SK-N-SH treated with all-trans-retinoic acid at 6 μM for 48 hours (cell line): ENCODE measurements around the gene MLLT1.
"Not testable (repeated sequence)": the region's sequence is repeated elsewhere in the genome, so short reads cannot be mapped to it uniquely, and the experiment has no call there.

Source experiments
- ATAC-seq: fragments of 200-7000 bp; cut with Tn5 transposase; 3 replicates; pipeline ENCODE4 v1.9.1; 2020; ENCODE audit warnings: mild to moderate bottlenecking, moderate library complexity
- ARNTL ChIP-seq: fragments of 450-650 bp; formaldehyde crosslinking; IDR thresholded peaks from 2 replicates; pipeline ENCODE4 v1.5.0; 2020; ENCODE audit warnings: low read depth, mild to moderate bottlenecking, moderate library complexity, borderline replicate concordance
- BACH2 ChIP-seq: fragments of 250-450 bp; sonication (Bioruptor Pico); IDR thresholded peaks from 2 replicates; pipeline ENCODE4 v1.9.0; 2021; ENCODE audit warnings: mild to moderate bottlenecking, borderline replicate concordance
- CSDC2 ChIP-seq: fragments of 250-450 bp; sonication (Bioruptor Pico); IDR thresholded peaks from 2 replicates; pipeline ENCODE4 v1.5.0; 2020; ENCODE audit warnings: mild to moderate bottlenecking, moderate library complexity
- ESRRG ChIP-seq: fragments of 250-450 bp; sonication (Bioruptor Pico); IDR thresholded peaks from 2 replicates; pipeline ENCODE4 v1.6.1; 2021; ENCODE audit warnings: mild to moderate bottlenecking
- GLIS3 ChIP-seq: fragments of 250-450 bp; sonication (Bioruptor Pico); IDR thresholded peaks from 2 replicates; pipeline ENCODE4 v1.5.0; 2020; ENCODE audit warnings: mild to moderate bottlenecking, moderate library complexity
- ISL1 ChIP-seq: fragments of 250-450 bp; sonication (Bioruptor Pico); IDR thresholded peaks from 2 replicates; pipeline ENCODE4 v2.1.2; 2022; ENCODE audit warnings: mild to moderate bottlenecking, moderate library complexity
- OSR1 ChIP-seq: fragments of 250-450 bp; sonication (Bioruptor Pico); IDR thresholded peaks from 2 replicates; pipeline ENCODE4 v1.8.0; 2022; ENCODE audit warnings: moderate library complexity, mild to moderate bottlenecking, inconsistent platforms
- PATZ1 ChIP-seq: fragments of 250-450 bp; sonication (Bioruptor Pico); IDR thresholded peaks from 2 replicates; pipeline ENCODE4 v1.8.0; 2020; ENCODE audit warnings: mild to moderate bottlenecking, moderate library complexity, borderline replicate concordance
- POU6F1 ChIP-seq: fragments of 250-450 bp; sonication (Bioruptor Pico); IDR thresholded peaks from 2 replicates; pipeline ENCODE4 v1.8.0; 2021; ENCODE audit warnings: low read depth, mild to moderate bottlenecking, moderate library complexity, borderline replicate concordance
- PPARA ChIP-seq: fragments of 250-450 bp; sonication (Bioruptor Pico); IDR thresholded peaks from 2 replicates; pipeline ENCODE4 v1.5.0; 2020; ENCODE audit warnings: mild to moderate bottlenecking, borderline replicate concordance
- RARB ChIP-seq: fragments of 250-450 bp; sonication (Bioruptor Pico); IDR thresholded peaks from 2 replicates; pipeline ENCODE4 v1.8.0; 2021; ENCODE audit warnings: mild to moderate bottlenecking, moderate library complexity
- SNAI2 ChIP-seq: fragments of 250-450 bp; sonication (Bioruptor Pico); IDR thresholded peaks from 2 replicates; pipeline ENCODE4 v1.5.0; 2020; ENCODE audit warnings: mild to moderate bottlenecking, moderate library complexity
- TCF4 ChIP-seq: fragments of 250-450 bp; sonication (Bioruptor Pico); IDR thresholded peaks from 2 replicates; pipeline ENCODE4 v1.8.0; 2021; ENCODE audit warnings: mild to moderate bottlenecking, moderate library complexity, borderline replicate concordance
- TSHZ2 ChIP-seq: fragments of 250-450 bp; sonication (Bioruptor Pico); IDR thresholded peaks from 2 replicates; pipeline ENCODE4 v1.5.0; 2020; ENCODE audit warnings: mild to moderate bottlenecking, moderate library complexity
- ZC3H10 ChIP-seq: fragments of 250-450 bp; sonication (Bioruptor Pico); IDR thresholded peaks from 2 replicates; pipeline ENCODE4 v1.5.1; 2021; ENCODE audit warnings: mild to moderate bottlenecking, moderate library complexity
- ZFP3 ChIP-seq: fragments of 250-450 bp; sonication (Bioruptor Pico); IDR thresholded peaks from 2 replicates; pipeline ENCODE4 v1.5.0; 2020; ENCODE audit warnings: mild to moderate bottlenecking, moderate library complexity
- ZNF565 ChIP-seq: fragments of 450-650 bp; formaldehyde crosslinking; conservative IDR thresholded peaks from 2 replicates; pipeline ENCODE4 v1.5.0; 2020; ENCODE audit warnings: low read depth, mild to moderate bottlenecking, moderate library complexity

The MLLT1 gene

GRCh38 chr19:6288737-6289136, 9.0 kb upstream of the MLLT1 start:
- TF ChIP-seq POU6F1 (no peak), ARNTL (no peak), ESRRG (CRISPR knock-in tag) (no peak)
- no peak for ATAC-seq

- TF ChIP-seq CSDC2 (CRISPR knock-in tag) (no peak), PPARA (CRISPR knock-in tag) (no peak), TSHZ2 (no peak)
- ATAC-seq, result no peak
Observed at GRCh38 chr19:6287269-6287885, 7.6 kb upstream of the MLLT1 start.

- TF ChIP-seq ISL1 (CRISPR knock-in tag) (no peak), SNAI2 (CRISPR knock-in tag) (no peak), RARB (CRISPR knock-in tag) (no peak), ESRRG (CRISPR knock-in tag) (no peak), OSR1 (CRISPR knock-in tag) (no peak), CSDC2 (CRISPR knock-in tag) (no peak), BACH2 (CRISPR knock-in tag) (no peak), ARNTL (no peak)
- no peak for ATAC-seq
Observed at GRCh38 chr19:6286676-6287075, 6.9 kb upstream of the MLLT1 start.

GRCh38 chr19:6282393-6282792, 2.6 kb upstream of the MLLT1 start:
- not testable (repeated sequence) for ATAC-seq

- ATAC-seq, result no peak
- TF ChIP-seq PPARA (CRISPR knock-in tag) (no peak), ISL1 (CRISPR knock-in tag) (no peak), POU6F1 (no peak), GLIS3 (CRISPR knock-in tag) (no peak), SNAI2 (CRISPR knock-in tag) (no peak), PATZ1 (no peak), ZC3H10 (CRISPR knock-in tag) (no peak), TCF4 (CRISPR knock-in tag) (no peak), ZNF565 (CRISPR knock-in tag) (no peak), CSDC2 (CRISPR knock-in tag) (no peak), ESRRG (CRISPR knock-in tag) (no peak), ZFP3 (CRISPR knock-in tag) (no peak)
Observed at GRCh38 chr19:6279620-6279930, 200 bp downstream of the MLLT1 start.
